GM21360 (cell line): ENCODE measurements around the gene RPL7A.

Source experiments
- ATAC-seq: cut with Tn5 transposase; IDR thresholded peaks from one replicate; pipeline ENCODE4 v1.9.1; 2021; ENCODE audit warnings: mild to moderate bottlenecking, moderate library complexity; ENCODE audit not compliant: unreplicated experiment

RPL7A gene

GRCh38 chr9:133347515-133347984, 468 bp upstream of the RPL7A start:
- peak; percentile 21 for ATAC-seq

- ATAC-seq = no peak
Measured at GRCh38 chr9:133348718-133349573, 928 bp downstream of the RPL7A start.

- ATAC-seq = no peak
Measured at GRCh38 chr9:133349965-133350616, 2.1 kb downstream of the RPL7A start.

GRCh38 chr9:133351526-133351907, 3.5 kb downstream of the RPL7A start:
- ATAC-seq = no peak

- no peak for ATAC-seq
Measured at GRCh38 chr9:133351908-133352634, 4.1 kb downstream of the RPL7A start.

- no peak for ATAC-seq
Measured at GRCh38 chr9:133352635-133353340, 4.8 kb downstream of the RPL7A start.

GRCh38 chr9:133353548-133353947, 5.5 kb downstream of the RPL7A start:
- ATAC-seq = no peak

GRCh38 chr9:133354766-133355165, 6.7 kb downstream of the RPL7A start:
- ATAC-seq = no peak

GRCh38 chr9:133355881-133356357, 7.9 kb downstream of the RPL7A start:
- no peak for ATAC-seq

GRCh38 chr9:133356391-133357091, 8.5 kb downstream of the RPL7A start, which contains the start of the genes SURF1 and SURF2:
TSS of gene SURF1 (minus strand) at chr9:133356487. CDS start at chr9:133356453, 34 bp downstream.
TSS of gene SURF2 (plus strand) at chr9:133356550. CDS start at chr9:133356593, 43 bp downstream.
- no peak for ATAC-seq

GRCh38 chr9:133357656-133358055, 9.6 kb downstream of the RPL7A start:
- no peak for ATAC-seq

- no peak for ATAC-seq
Measured at GRCh38 chr9:133359399-133360175, 11.6 kb downstream of the RPL7A start.

GRCh38 chr9:133360400-133361393, 12.7 kb downstream of the RPL7A start:
- no peak for ATAC-seq

- ATAC-seq = no peak
Measured at GRCh38 chr9:133361507-133362092, 13.6 kb downstream of the RPL7A start.

- no peak for ATAC-seq
Measured at GRCh38 chr9:133362359-133363044, 14.5 kb downstream of the RPL7A start.

- ATAC-seq = no peak
Measured at GRCh38 chr9:133366435-133366834, 18.4 kb downstream of the RPL7A start.

- ATAC-seq = no peak
Measured at GRCh38 chr9:133367221-133367620, 19.2 kb downstream of the RPL7A start.
